Endothelial cell of umbilical vein (primary cell): Measurements from ENCODE around the gene TPH2.
A peak's percentile ranks its signal among the peaks of the same experiment; 100 is the strongest.

ENCODE experiments used
- CTCF ChIP-seq, 2 donors: IDR thresholded peaks; 1 replicate in 1 of 2; 2 replicates in 1 of 2; pipeline ENCODE4 v1.5.1; 2011; ENCODE audit warnings: low read length in 2 of 2, mild to moderate bottlenecking in 2 of 2, moderate library complexity in 2 of 2, control low read depth in 1 of 2, inconsistent platforms in 1 of 2, low read depth in 1 of 2; ENCODE audit not compliant: insufficient read depth in 1 of 2; ENCODE audit errors: extremely low read depth in 1 of 2
- GATA2 ChIP-seq: IDR thresholded peaks from 2 replicates; pipeline ENCODE4 v1.7.0; 2011; ENCODE audit warnings: low read depth, mild to moderate bottlenecking, moderate library complexity, mixed read lengths, low read length; ENCODE audit not compliant: insufficient read length, insufficient read depth
- MYC ChIP-seq: IDR thresholded peaks from one replicate; pipeline ENCODE4 v1.6.1; 2011; ENCODE audit warnings: mild to moderate bottlenecking, low read depth, low read length

GRCh38 chr12:72017054-72017651, 78.5 kb downstream of the TPH2 start:
- no peak for TF ChIP-seq GATA2
- no peak for TF ChIP-seq MYC
- TF ChIP-seq CTCF (IDR thresholded peaks at IDR 0.05; ENCODE audit: extremely low read depth in 1 of 2, insufficient read depth in 1 of 2, low read depth in 1 of 2, low read length in 2 of 2): peak; percentile 53 to 73
